Caco-2 (cell line): ENCODE results near the gene SYF2. TPM values are rescaled to one million over a fixed set of nuclear protein-coding genes. Genes with fewer than 3 reads are reported as not detected.

Source experiments
- BruUV-seq: library from RNA; stranded (reverse); fragments of 400-500 nt; replicated peaks from 2 replicates; lab custom pipeline; 2021; lab: Mats Ljungman, UMichigan
- CTCF ChIA-PET: fragments of 300-600 bp; sonication (Branson Sonifier 250); formaldehyde crosslinking; loops from one replicate; lab custom pipeline; 2022; ENCODE audit warnings: antibody characterized with exemption; lab: Charles Lee
- POLR2A ChIA-PET: fragments of 300-600 bp; sonication (Branson Sonifier 250); formaldehyde crosslinking; loops from one replicate; lab custom pipeline; 2022; ENCODE audit warnings: antibody characterized with exemption; lab: Charles Lee
- DNase-seq, 2 experiments: peaks; one replicate each; pipeline versions ENCODE4 v3.0.0 to v3.0.0-alpha.2; 2020 to 2022
- H3K27me3 ChIP-seq: replicated peaks from 2 replicates; pipeline ENCODE4 v1.6.0; 2011; ENCODE audit warnings: low read length; ENCODE audit not compliant: control insufficient read depth, insufficient read depth
- H3K36me3 ChIP-seq: 2 replicates; pipeline ENCODE4 v1.5.1; 2011; ENCODE audit warnings: low read length; ENCODE audit not compliant: control insufficient read depth, insufficient read depth
- H3K4me1 ChIP-seq: fragments of 250-450 bp; sonication (Bioruptor Pico); 2 replicates; pipeline ENCODE4 v1.5.1; 2020; ENCODE audit warnings: mild to moderate bottlenecking
- H3K4me3 ChIP-seq: 2 replicates; pipeline ENCODE4 v1.5.1; 2011; ENCODE audit warnings: low read depth, mild to moderate bottlenecking, control low read depth, low read length
- H3K9me3 ChIP-seq: fragments of 250-450 bp; sonication (Bioruptor Pico); 2 replicates; pipeline ENCODE4 v1.5.1; 2020; ENCODE audit warnings: mild to moderate bottlenecking, moderate library complexity
- H3K27ac Mint-ChIP-seq: one replicate; pipeline ENCODE4 v1.8.0; 2022; ENCODE audit warnings: mixed read lengths; ENCODE audit not compliant: unreplicated experiment
- H3K27me3 Mint-ChIP-seq: one replicate; pipeline ENCODE4 v1.8.0; 2022; ENCODE audit warnings: mixed read lengths; ENCODE audit not compliant: insufficient read depth, unreplicated experiment
- H3K36me3 Mint-ChIP-seq: one replicate; pipeline ENCODE4 v1.8.0; 2022; ENCODE audit warnings: mild to moderate bottlenecking, mixed read lengths; ENCODE audit not compliant: insufficient read depth, unreplicated experiment
- H3K4me1 Mint-ChIP-seq: one replicate; pipeline ENCODE4 v1.8.0; 2022; ENCODE audit warnings: low read depth, mixed read lengths; ENCODE audit not compliant: unreplicated experiment
- H3K4me3 Mint-ChIP-seq: one replicate; pipeline ENCODE4 v1.8.0; 2022; ENCODE audit warnings: mild to moderate bottlenecking, moderate library complexity, mixed read lengths; ENCODE audit not compliant: unreplicated experiment
- H3K9me3 Mint-ChIP-seq: one replicate; pipeline ENCODE4 v1.8.0; 2022; ENCODE audit warnings: mixed read lengths; ENCODE audit not compliant: unreplicated experiment
- CTCF ChIP-seq, 2 experiments: fragments of 200-600 bp in 1 of 2; IDR thresholded peaks; 1 replicate in 1 of 2; 2 replicates in 1 of 2; pipeline versions ENCODE4 v1.5.1 to v1.8.0; 2011 to 2022; ENCODE audit warnings: antibody characterized with exemption in 1 of 2, control low read depth in 1 of 2, inconsistent platforms in 1 of 2, low read depth in 1 of 2, low read length in 1 of 2, mild to moderate bottlenecking in 1 of 2, moderate library complexity in 1 of 2; ENCODE audit not compliant: insufficient read depth in 1 of 2, severe bottlenecking in 1 of 2, unreplicated experiment in 1 of 2
- intact Hi-C: fragments of 100-400 bp; cut with micrococcal nuclease; formaldehyde crosslinking; loops from one replicate; pipeline ENCODE4 v1.10.0; 2022; ENCODE audit not compliant: unreplicated experiment
- total RNA-seq: library from RNA; stranded (reverse); gene quantifications from 2 replicates; pipeline ENCODE4 v1.2.3, GENCODE V29; 2022

SYF2 gene
- total RNA-seq, 1 experiment from 2014 or later = 32.3 TPM

DNA sequence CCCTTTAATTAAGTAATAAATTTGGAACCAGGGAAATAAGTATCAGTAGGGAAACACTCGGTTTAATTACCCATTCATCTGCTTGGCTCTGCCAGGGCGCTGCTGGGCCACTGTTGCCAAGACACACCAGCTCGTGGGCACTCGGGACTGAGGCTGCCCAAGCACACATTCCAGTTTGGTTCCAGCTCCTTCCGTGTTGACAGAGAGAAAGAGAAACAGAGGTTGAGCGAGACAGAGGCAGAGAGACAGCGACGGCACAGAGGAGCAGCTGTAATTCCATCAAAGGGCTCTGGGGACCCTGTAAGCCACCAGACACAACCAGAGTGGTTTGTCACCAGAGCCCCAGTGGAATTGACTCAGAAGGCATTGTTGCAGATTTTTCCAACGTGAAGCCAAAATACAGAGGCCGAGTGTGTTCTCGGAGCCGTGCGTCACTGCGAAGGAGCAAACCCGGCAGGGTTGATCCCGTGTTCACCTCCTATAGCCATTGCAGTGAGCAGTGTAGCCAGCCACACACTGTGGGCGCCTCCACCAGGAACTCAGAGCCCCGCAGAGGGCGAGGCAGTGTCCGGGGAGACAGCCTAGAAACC, 33.5 kb downstream of the SYF2 start:
- peak in 1 of 2 experiments; percentile 9 for TF ChIP-seq CTCF (IDR thresholded peaks at IDR 0.05; ENCODE audit: insufficient read depth in 1 of 2, low read depth in 1 of 2, low read length in 1 of 2, severe bottlenecking in 1 of 2, unreplicated experiment in 1 of 2)
- H3K4me1 Mint-ChIP-seq = peaks cover 30% of the 10 kb centered on the region
- no peak for DNase-seq
- Histone ChIP-seq H3K4me1 (peaks cover 10% of the 10 kb centered on the region), H3K27me3 (no peaks in the 10 kb centered on the region), H3K4me3 (no peak overlapping the region), H3K9me3 (no peaks in the 10 kb centered on the region), H3K36me3 (no peaks in the 10 kb centered on the region)
- no peak overlapping the region for H3K4me3 Mint-ChIP-seq
- no peaks in the 10 kb centered on the region for H3K36me3 Mint-ChIP-seq
- ChIA-PET POLR2A (no interaction called here), CTCF (interaction anchor here (0.5 kb wide), 1 partner anchor 10 kb away, joined by 3 read pairs; no protein-coding TSS in a partner anchor)
- intact Hi-C loops = loop anchor here (10.0 kb wide), 1 partner anchor 164 kb away; no protein-coding TSS in a partner anchor
- peak overlapping the region; percentile 66 for H3K27ac Mint-ChIP-seq
- H3K9me3 Mint-ChIP-seq = no peaks in the 10 kb centered on the region
- no TSS peak for BruUV-seq
- H3K27me3 Mint-ChIP-seq = no peaks in the 10 kb centered on the region

- no peak overlapping the region for H3K4me3 ChIP-seq
- H3K9me3 ChIP-seq = no peaks in the 10 kb centered on the region
- Mint-ChIP-seq H3K27ac (peak overlapping the region; percentile 66), H3K4me3 (no peak overlapping the region), H3K9me3 (no peaks in the 10 kb centered on the region), H3K4me1 (peaks cover 37% of the 10 kb centered on the region), H3K36me3 (no peaks in the 10 kb centered on the region), H3K27me3 (no peaks in the 10 kb centered on the region)
- H3K27me3 ChIP-seq = no peaks in the 10 kb centered on the region
- no peak for TF ChIP-seq CTCF (IDR thresholded peaks at IDR 0.05; ENCODE audit: insufficient read depth in 1 of 2, low read depth in 1 of 2, low read length in 1 of 2, severe bottlenecking in 1 of 2, unreplicated experiment in 1 of 2)
- peaks cover 13% of the 10 kb centered on the region for H3K4me1 ChIP-seq
- DNase-seq = peak in 1 of 2 experiments; percentile 27
- ChIA-PET CTCF (interaction anchor here (0.5 kb wide), 1 partner anchor 10 kb away, joined by 3 read pairs; no protein-coding TSS in a partner anchor), POLR2A (no interaction called here)
- no TSS peak for BruUV-seq
- intact Hi-C loops = loop anchor here (10.0 kb wide), 1 partner anchor 163 kb away; no protein-coding TSS in a partner anchor
- no peaks in the 10 kb centered on the region for H3K36me3 ChIP-seq
These were observed 34.2 kb downstream of the SYF2 start for GRCh38 chr1:25197982-25198662.

DNA sequence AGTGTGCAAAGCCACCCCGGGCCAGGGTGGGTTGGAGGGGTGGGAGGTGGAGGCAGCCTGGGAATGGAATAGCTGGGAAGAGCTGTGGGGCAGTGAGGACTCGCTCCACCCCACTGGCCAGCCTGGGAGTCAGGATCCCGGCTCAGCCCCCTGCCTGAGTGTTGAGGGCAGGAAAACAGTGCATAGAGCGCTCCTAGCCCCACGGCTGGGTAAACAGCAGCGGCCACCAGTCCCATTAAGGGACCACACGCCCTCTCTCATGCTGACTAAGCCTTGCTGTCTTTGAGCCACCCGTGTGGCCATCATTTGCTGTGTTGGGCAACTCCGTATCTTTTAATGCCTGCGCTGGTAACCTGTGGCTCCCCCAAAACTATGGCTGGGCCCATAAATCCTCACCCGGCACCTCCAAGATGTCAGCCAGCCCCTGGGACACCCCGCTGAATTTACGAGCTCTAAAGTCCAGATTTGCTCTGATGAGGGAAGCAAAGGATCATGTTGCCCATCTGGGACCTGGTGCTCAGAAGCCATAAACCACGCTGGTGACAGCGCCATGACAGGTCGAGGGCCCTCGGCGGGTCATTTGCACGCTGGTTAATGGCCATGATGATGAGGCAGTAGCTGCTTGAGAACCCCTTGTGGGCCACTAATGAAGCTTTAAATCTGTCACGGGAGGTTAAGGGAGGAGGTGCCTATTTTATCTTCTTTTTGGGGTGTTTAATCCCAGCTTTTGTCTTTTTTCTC, 34.9 kb downstream of the SYF2 start:
- no peaks in the 10 kb centered on the region for H3K36me3 Mint-ChIP-seq
- BruUV-seq = no TSS peak
- H3K4me3 Mint-ChIP-seq = no peak overlapping the region
- peaks cover 38% of the 10 kb centered on the region for H3K4me1 Mint-ChIP-seq
- H3K27ac Mint-ChIP-seq = peak overlapping the region; percentile 66
- Histone ChIP-seq H3K4me3 (no peak overlapping the region), H3K36me3 (no peaks in the 10 kb centered on the region), H3K9me3 (no peaks in the 10 kb centered on the region), H3K4me1 (peaks cover 17% of the 10 kb centered on the region), H3K27me3 (no peaks in the 10 kb centered on the region)
- no peak for TF ChIP-seq CTCF (IDR thresholded peaks at IDR 0.05; ENCODE audit: insufficient read depth in 1 of 2, low read depth in 1 of 2, low read length in 1 of 2, severe bottlenecking in 1 of 2, unreplicated experiment in 1 of 2)
- CTCF ChIA-PET = no interaction called here
- H3K9me3 Mint-ChIP-seq = no peaks in the 10 kb centered on the region
- no peaks in the 10 kb centered on the region for H3K27me3 Mint-ChIP-seq
- POLR2A ChIA-PET = no interaction called here
- intact Hi-C loops = loop anchor here (10.0 kb wide), 1 partner anchor 163 kb away; no protein-coding TSS in a partner anchor
- no peak for DNase-seq
